ENCODE data around the gene GNLY.

Gene GNLY

DNA sequence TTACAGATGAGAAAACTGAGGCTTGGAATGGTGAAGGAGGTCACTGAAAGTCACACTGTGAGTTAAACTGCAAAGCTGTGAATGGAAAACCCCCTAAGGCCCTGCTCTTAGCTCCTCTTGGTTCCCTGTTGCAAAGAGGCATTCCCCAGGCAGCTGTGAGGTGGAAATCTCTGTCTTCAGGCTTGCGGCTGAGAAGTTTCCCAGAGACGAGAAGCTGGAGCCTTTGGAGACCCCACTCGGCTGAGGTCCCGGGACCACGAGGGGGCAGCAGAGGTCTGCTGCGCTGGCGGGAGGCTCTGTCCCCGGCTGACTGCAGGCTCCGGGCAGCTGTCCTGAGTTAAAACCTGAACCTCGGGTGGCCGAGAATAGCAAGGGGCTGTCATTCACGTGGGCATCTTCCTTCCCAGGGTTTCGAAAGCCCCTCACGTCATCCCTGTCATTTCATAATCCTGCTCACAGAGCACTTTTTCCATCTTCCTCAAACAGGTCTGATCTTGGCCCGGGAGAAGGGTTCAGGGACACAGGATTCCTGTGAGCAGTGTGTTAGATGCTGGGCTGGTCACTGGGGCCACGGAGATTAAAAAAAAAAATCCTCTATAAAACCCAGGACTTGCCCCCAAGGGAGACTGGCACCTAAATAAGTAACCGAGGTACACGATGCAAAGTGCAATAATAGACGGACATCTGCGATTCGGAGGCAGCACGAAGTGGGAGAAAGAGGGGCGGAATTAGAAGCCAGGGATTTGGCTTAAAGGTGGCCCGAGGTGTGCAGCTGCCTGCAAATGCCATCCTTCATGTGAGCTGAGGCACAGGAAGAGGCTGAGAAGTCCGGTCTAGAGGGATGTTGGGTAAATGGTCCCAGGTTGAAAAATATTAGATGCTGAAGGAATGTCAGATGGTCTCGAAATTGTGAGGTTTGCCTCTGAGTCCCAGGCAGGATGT is 35.0 kb downstream of the GNLY start:
- peak; percentile 52 for DNase-seq (ENCODE audit: low spot score)

DNA sequence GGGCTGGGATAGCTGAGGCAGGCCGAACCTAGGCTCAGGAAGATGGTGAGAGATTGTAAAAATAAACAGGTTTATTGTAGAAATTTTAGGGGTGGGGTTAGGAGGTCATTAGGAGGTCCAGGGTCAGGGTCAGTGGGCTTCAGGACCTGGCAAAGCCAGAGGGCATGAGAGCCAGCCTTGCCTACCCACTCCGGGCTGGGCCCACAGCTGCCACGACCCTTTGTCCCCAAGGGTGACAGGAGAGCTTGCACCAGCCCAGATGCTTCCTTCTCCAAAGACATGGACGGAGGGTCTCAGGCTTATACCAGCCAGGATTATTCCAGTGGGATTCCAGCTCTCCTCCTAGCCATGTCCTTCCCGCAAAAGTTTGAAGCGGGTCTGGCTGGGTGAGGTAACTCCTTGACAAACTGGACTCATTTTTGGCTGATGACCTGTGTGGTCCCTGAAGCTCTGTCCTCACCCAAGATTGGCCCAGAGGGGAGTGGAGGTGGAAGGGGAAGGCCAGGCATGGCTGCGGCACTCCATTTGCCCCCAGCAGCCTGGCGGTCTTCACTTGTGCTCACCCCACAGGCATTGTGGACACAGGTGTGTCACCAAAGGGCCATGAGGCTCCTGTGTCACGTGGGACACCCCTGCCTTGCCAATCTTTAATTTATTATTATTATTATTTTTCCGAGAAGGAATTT is 35.8 kb downstream of the GNLY start:
- no peak for DNase-seq (ENCODE audit: low spot score)

DNA sequence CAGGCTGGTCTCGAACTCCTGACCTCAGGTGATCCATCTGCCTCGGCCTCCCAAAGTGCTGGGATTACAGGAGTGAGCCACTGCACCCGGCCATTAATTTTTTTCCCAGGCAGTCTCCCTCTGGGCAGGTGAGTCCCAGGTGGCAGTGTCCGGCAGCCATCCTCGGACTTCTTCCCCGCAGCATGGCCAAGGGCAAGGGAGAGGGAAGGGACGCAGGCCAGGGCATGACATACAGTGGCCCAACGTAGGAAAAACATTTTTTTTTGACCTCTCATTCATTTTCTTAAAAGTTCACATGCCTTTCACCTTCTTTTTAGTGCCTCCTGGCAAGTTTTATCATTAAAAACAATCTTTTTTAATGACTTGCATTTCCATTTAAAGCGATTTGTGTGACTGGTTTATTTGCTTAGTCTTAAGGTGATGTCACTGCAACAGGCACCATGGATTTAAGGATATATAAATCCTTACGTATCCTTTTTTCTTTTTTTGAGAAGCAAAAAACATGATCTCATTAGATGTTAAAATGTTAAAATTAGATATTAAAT is 36.6 kb downstream of the GNLY start:
- DNase-seq (ENCODE audit: low spot score), result no peak

DNA sequence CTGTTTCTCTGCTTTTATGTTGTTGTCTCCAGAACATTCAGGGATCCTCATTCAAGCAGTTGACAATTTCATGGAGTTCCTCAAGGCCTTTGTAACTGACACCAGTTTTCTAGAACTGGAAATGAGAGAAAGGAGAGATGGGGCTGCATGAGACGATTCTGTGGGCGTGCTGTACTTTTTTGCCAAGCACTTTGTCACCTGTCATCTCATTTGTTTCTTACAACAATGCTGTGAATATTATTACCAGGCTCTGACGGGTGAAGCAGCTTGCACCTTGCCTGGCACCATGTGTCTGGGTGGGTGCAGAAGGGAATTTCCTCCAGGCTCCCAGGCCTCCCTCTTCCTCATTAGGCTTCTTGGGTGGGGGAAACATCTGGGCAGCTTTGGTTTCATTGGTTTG is 37.4 kb downstream of the GNLY start:
- no peak for DNase-seq (ENCODE audit: low spot score)

DNA sequence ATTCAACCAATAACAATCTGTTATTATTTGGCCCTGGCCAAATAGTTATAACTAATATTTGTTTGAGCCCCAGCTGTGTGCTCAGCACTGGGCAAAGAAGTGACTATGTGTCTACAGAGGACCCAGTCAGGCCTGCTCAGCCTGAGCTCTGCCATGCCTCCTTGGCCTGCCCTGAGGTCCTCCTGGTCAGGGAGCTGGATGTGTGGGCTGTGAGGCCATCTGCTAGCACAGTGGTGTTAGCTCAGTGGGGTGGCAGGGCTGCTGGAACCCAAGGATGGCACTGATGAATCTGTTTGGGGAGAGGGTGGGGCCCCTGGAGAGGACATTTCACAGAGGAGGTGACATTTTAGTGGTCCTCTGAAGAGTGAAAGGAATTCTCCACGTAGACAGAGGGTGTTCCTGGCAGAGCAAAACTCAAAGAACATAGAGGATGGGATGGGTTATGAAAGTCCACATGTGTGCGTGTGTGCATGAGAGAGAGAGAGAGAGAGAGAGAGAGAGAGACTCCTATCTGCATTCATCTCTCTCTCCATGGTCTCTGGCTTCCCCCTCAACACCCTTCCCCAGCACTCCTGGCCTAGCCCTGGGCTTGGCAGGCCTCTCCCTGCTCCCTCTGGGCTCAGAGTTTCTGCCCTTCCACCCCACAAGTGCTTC is 38.4 kb downstream of the GNLY start:
- no peak for DNase-seq (ENCODE audit: low spot score)

DNA sequence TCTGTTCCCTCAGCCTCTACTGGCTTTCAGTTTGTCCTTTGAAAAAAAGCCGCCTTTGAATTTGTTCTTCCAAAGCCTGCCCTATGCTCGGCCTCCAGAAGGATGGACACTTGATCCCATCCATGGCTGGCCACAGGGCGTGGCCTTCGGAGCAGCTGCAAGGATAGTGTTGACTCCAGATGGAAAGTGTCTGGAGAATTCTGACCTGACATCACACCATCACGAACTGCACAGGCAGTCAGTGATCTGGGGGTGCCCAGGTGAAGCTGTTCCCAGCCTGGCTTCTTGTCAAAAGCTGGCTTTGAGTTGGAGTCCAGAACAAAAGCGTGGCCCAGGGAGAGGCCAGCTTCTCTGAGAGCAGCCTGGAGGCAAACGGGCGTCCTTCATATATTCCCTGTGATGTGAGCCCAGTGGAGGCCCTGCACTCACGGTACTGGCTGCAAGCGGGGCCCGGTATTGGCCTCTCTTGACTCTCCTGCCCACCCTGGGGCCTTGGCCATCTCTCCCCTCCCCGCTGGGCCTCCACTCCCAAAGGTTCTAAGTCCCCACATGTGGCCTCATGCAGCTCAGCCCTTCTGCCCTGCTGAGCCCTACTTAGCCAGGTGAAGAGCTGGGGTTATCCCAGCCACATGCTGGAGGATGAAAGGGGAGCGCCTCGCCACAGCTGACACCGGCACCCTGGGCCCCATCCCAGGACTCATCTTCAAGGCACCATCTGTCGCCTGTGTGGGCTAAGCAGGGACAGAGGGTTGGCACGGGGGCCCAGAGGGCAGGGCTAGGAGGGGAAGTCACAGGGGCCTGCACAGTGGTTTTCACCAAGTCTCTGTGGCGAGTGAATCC is 39.2 kb downstream of the GNLY start:
- no peak for DNase-seq (ENCODE audit: low spot score)

DNA sequence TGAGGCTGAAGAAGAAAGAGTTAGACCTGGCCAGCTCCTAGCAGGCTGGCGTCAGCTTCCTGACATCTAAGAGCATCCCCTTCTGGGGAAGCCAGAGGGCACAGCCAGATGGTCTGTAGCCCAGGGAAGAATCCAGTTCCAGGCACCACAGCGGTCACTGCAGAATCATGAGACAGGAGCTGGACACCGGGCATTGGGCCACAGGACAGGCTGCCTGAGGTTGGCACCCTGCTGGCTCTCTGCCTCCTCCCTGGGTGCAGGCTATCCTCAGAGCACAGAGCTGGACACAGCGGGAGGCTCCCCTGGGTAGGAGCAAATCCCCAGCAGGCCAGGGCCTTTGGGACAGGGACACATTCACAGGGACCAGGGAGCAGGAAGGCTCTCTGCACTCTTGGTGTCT is 39.9 kb downstream of the GNLY start:
- DNase-seq (ENCODE audit: low spot score), result no peak

DNA sequence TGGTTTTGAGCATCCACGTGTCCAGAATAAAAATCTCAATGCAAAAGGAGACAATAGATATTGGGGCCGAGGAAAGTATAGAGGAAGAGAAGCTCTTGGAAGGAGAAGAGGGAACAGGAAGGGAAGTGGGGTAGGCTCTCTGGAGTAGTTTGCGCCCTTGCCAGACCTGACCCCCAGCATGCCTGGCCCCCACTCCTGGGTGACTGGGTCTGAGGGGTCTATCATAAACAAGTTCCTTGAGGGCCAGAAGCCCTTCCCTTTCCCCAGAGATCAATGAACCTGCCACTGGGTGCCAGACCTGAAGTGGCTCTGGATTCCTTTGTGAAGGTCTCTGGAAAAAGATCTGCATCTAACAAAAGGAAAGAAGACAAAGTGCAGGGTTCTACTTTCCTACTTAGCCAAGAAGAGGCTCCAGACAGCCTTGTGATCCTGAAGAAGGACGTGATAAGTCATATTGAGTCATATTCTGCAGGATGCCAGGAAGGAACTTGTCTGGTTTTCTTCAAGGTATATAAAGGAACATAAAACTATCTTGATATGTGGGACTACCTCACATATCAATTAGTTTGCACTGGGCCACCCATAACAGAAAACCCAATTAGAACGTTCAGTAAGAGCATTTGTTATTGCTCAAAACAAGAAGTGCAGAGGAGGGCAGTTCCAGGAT is 40.9 kb downstream of the GNLY start:
- DNase-seq (ENCODE audit: low spot score), result no peak

DNA sequence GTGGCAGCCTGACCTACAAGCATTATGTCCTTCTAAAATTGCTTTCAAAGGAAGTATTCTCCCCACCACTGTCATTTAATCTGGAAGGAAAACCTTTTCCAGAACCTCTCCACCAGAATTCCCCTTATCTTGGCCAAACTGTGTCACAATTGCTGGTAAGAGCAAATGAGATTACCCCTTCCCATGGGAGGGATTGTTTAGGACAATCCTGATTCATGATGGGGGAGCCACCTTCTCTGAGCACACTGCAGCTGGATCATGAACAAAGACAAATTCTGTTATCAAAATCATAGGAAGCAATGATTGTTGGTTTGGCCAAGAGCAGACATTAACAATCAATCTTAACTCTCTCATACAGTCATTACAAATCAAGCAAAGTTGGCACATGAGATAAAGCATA is 41.5 kb downstream of the GNLY start:
- DNase-seq (ENCODE audit: low spot score), result no peak

DNA sequence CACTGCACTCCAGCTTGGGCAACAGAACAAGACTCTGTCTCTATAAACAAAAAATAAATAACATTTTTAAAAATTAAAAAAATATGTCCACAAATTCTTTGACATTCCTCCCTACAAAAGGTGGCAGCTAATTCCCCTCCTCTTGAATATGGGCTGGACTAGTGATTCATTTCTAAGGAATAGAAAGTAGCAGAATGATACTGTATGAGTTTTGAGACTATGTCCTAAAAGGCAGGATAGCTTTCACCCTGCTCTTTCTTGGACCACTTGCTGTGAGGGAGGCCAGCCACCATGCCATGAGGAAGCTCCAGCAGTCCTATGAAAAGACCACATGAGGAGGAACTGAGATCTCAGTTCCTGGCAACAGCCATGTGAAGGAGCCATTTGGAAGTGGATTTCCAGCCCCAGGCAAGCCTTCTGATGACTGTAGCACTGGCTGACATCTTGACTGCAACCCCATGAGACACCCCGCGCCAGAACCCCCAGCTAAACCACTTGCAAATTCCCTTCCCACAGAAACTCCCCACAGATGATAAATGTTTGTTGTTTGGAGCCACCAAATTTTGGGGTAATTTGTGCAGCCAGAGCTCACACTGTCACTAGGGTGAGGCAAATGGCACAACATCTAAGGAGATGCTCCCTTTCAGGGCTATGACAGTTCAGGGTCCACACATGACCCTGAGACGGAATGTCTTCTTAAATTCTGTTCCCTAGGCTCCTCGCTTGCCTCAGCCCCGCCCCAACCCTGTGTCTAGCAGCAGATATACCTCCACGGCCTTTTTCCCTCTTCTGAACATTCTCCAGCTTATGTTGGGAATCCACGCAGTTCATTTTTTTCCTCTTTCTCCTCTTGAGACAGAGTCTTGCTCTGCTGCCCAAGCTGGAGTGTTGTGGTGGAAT is 42.5 kb downstream of the GNLY start:
- DNase-seq (ENCODE audit: low spot score), result no peak

DNA sequence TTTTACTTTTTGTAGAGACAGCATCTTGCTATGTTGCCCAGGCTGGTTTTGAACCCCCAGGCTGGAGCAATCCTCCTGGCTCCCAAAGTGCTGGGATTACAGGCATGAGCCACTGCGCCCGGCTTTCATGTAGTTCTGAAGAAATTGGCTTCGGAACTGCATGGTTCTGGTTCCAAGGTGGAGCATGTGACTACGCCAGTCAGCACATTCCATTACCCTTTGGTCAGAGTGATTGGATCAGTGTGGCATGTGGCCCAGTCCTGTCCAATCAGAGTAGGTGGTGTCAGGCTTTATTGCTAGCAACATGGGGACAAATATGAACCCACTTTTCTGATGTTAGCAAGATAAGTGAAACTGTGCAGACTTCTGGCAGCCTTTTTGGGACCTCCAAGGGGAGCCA is 43.3 kb downstream of the GNLY start:
- DNase-seq (ENCODE audit: low spot score), result no peak

DNA sequence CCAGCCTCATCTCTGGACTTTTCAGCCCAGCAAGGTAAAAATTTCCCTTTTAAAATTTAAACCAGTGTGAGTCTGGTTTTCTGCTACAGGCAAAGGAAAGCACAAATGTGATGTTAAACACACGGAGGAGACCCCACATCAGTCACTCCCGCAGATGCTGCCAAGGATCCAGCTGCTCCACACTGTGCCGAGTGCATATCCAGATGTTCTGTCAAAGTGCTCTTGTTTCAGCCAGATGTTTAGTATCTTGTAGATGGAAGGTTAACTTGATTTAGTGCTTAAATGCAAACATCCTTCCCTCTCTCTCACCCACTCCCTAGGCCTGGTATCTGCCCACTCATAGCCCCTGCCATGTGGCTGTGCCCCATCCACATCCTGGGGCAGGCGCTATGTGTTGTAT is 43.8 kb downstream of the GNLY start:
- no peak for DNase-seq (ENCODE audit: low spot score)

DNA sequence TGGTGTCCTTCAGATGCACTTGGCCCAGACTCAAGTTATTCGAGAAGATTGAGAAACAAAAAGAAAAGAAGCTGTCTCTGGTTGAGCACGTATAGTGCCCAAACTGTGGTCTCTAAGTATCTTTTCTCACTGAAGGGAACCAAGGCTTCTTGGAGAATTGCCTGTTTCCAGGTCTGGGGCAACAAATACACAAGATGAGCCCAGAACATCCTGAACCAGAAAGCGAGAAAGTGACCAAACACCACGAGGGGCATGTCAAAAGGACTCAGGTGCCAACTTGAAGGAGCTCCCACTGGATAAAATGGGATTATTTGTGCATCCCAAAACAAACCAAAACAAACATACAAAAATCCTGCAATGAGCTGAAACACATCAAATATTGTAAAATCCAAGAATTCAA is 46.0 kb downstream of the GNLY start:
- DNase-seq (ENCODE audit: low spot score), result no peak

DNA sequence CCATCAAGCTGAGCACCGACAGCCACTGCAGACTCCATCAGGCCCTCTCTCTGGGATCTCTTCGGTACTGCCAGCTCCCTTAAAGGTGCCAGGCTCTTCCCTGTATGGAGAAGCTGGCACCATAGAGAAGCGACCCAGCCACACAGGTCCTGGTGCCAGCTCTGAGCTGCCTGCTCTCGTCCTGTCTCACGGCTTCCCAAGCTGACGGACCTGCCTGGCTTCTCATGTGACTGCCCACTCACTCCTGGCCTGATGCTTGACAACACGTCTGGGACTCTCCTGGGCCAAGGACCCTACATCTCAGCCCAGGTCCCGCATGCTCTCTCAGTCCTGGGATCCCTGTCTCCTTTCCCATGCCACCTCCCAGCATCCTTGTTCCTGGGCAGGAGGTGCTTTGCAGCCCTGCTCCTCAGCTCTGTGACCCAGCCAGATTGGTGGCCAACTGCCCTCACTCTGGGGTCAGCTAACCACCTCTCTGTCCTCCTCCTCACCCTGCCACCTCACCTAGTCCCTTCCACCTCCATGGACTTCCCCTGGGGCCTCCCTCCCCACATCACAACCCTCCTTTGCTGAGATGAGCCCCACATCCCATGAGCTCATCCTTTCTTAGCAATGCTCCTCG is 47.2 kb downstream of the GNLY start:
- DNase-seq (ENCODE audit: low spot score), result no peak

DNA sequence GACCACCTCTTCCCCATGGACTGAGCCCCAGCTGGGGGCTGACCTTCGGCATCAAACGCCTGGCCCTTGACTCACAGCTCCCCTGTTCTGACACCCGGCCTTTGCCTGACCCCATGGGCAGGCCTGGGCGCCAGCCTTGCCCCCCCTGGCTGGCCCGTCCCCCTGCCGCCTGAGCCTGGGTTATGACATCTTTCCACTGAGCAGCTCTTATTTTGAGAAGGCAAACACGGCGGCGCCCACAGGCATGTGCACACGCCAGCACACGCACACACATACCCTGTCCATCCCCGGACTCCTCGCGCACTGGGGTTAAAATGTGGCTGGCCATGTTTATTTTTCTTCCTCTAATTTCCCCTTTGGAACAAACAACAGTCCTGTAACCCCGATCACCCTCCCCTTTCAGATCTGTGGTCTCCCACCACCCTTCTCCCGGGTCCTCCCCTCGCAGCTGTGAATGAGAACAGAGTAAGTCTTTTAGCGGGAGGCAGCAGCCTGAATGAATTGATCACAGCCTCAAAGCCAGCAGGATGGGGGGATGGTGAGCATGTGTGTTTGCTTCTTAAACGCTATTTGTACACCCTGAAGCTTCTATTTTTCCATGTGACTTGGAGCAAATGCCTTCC is 47.8 kb downstream of the GNLY start:
- DNase-seq (ENCODE audit: low spot score), result no peak

DNA sequence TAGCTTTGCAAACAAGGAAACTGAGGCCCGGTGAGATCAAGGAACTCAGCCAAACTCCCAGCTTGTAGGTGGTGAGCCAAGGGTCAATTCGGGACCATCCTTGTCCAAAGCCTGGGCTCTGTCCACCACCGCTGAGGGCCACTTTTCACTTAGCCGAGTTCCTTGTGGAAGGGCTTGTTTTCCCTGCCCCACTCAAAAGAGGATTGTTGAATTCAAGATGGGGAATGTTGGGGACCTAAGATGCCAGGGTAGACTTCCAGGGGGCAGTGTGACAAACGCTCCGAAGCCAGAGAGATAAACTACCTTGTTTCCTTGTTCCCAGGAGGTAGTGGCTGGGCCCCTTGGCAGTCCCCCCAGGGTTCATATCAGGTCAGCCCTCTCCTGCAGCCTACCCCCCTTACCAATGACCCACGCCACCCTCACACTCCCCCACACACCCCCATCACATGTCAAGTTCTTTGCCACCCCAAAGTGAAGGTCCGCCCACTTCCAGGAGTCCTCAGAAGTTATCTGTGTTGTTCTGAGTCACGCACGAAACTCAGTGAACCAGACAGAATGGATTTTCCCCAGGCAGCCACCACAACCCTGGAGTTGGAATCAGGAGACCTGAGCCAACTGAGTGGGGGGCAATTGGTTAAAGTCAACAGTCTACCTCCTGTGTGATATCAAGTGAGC is 49.3 kb downstream of the GNLY start:
- DNase-seq (ENCODE audit: low spot score), result no peak

DNA sequence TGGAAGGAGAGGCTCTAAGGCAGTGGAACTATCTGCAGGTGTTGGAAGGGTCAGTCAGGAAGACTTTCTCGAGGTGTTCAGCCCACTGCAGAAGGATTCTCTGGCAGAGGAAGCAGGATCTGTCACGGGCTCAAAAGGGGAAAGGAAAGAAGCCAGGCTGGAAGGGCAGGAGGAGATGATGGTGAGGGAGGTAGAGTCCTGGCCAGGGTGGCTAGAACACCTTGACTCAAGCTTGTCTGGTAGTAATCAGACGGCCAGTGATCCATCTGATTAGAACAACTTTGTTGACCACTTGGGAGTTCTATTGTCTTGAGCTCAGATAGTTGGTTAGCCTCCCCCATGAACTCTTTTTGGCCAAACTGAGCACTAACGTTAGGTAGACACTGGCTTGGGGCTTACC is 49.9 kb downstream of the GNLY start:
- no peak for DNase-seq (ENCODE audit: low spot score)

DNA sequence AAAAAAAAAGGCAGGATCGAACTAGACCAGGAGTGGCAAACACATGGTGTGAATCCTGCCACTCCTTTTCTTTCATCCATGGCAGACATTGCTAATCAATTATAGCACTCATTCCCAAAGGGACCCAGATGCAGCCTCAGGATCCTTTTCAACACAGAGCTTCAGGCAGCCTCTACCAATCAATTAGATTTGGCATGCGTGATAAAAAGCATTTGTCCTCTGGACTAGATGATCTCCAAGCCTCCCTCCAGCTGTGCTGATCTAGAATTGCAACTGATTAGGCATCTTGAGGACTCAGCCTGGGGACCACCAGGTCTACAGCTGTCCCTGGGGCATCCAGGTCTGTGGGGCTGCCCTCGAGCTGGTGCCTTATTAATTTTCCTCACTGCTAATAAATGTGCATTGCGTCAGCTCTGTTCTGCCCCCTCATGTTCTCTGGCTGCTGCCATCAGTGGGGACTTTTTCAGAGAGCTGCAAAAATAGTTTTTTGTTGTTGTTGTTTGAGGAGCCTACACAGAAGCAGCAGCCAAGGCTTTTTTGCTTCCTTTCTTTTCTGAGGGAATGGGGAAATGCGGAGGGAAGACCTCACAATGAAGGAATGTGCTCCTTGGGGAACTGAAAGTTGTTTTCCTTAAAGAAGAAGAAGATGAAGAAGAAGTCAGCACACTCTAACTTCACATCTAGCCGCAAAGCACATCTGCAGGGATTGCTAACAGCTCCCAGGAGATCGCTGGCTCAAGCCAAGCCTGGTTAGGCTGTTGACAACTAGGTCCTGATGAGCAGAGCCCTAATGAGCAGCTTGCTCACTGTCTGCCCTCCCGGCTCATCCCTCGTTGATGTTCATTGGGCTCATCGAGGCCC is 50.8 kb downstream of the GNLY start:
- no peak for DNase-seq (ENCODE audit: low spot score)
